ENCODE results near the gene OXT. TPM values are rescaled to one million over a fixed set of nuclear protein-coding genes. Genes with fewer than 3 reads are reported as not detected.

The OXT gene
- total and polyA plus RNA-seq, 12 donors = 0.35 to 1.3 (median 0.58) TPM; not detected in 8

DNA sequence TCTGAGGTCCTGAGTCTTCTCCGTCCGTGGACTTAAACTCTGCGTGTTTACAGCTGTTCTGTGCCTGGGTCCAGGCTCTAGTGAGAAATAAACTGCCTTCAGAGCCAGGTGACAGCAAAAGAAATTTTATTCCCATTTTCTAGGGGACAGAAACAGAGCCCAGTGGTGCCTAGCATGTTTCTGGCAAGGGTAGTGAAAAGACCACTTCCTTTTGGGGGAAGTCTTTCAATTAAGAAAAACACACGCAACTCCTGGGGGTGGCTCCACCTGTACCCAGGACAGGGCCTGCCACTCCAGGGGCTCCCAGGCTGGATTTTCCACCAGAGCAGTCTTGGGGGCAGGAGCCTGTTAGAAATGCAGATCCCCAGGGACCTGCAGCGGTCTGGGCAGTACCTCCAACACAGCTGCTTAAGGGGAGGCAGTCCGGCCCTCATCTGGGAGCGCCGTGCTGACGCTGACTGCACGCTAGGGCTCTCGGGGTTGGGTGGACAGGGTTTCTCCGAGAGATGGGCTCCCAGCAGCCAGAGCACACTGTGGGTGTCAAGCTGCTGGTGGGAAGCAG is 36.1 kb downstream of the OXT start:
- no peak overlapping the region for H3K27ac ChIP-seq
- TF ChIP-seq, protein P1, sequence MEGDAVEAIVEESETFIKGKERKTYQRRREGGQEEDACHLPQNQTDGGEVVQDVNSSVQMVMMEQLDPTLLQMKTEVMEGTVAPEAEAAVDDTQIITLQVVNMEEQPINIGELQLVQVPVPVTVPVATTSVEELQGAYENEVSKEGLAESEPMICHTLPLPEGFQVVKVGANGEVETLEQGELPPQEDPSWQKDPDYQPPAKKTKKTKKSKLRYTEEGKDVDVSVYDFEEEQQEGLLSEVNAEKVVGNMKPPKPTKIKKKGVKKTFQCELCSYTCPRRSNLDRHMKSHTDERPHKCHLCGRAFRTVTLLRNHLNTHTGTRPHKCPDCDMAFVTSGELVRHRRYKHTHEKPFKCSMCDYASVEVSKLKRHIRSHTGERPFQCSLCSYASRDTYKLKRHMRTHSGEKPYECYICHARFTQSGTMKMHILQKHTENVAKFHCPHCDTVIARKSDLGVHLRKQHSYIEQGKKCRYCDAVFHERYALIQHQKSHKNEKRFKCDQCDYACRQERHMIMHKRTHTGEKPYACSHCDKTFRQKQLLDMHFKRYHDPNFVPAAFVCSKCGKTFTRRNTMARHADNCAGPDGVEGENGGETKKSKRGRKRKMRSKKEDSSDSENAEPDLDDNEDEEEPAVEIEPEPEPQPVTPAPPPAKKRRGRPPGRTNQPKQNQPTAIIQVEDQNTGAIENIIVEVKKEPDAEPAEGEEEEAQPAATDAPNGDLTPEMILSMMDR (IDR thresholded peaks at IDR 0.05) = no peak
- peaks cover 0 to 12% (median 0%) of the 10 kb centered on the region in 9 donors for H3K4me1 ChIP-seq
- 91% methylated on average over 12 of the region's 12 CpGs for WGBS, 2 donors
- H3K36me3 ChIP-seq = peaks cover 0 to 49% (median 11%) of the 10 kb centered on the region in 9 donors
- no peak overlapping the region for H3K4me3 ChIP-seq
- DNase-seq (no peak), ATAC-seq (no peak)
- H3K9me3 ChIP-seq = no peaks in the 10 kb centered on the region
- H3K27me3 ChIP-seq = no peaks in the 10 kb centered on the region
- intact Hi-C loops (cut with DNase I) = loop anchor here in 2 of 10 donors (5.0 kb wide), 1 partner anchor 50 kb away; no protein-coding TSS in a partner anchor

DNA sequence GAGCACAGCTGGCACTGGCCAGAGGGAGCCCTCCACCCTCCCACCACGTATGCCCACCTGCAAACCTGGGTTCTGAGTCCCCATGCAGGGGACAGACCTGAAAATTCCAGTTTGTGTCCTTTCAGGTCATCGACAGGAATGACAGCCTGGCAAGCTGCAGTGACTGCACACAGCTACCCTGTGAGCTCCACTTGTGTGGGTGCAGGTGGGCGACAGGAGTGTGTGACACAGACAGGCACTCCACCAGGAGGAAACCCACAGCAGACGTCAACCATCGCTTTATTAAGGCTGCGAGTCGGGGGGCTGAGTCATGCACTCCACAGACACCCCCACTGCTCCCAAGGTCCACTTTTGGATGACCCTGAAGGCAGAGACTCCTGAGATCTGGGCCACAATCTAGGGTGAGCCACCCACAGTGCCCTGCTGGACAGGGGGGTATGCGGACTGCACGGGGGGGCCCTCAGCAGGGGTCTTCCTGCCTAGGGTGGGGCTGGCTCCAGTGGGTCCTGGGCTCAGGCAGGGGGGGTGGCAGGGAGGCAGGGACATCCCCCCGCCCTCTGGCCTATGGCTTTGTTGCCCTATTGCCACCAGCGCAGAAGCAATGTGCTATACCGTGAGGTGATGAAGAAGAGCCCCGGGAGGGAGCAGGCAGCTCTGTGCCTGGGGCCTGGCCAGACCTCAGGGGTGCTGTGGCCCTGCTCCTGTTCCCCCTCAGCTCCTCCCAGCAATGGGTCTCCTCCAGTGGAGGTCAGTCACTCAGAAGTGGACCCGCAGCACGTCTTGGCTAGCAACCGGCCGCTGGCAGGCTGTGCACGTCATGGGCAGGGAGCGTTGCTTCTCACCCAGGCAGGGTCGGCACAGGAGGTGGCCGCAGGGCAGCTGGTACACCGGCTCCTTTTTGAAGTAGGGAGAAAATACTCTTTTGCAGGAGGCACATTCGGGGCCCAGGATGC is 38.2 kb downstream of the OXT start:
- Histone ChIP-seq H3K27ac (no peak overlapping the region), H3K36me3 (peaks cover 0 to 68% (median 12%) of the 10 kb centered on the region in 9 donors), H3K9me3 (no peaks in the 10 kb centered on the region), H3K4me1 (peaks cover 0 to 16% (median 0%) of the 10 kb centered on the region in 9 donors), H3K27me3 (no peaks in the 10 kb centered on the region), H3K4me3 (no peak overlapping the region)
- intact Hi-C loops (cut with DNase I) = loop anchor here in 5 of 10 donors (2.0 to 10.0 kb wide), 4 partner anchors 52 to 205 kb away; no protein-coding TSS in a partner anchor
- ATAC-seq = peak in 1 of 8 donors; percentile 11
- TF ChIP-seq, protein P1 (IDR thresholded peaks at IDR 0.05) = no peak
- 91 to 93% methylated on average over 23 of the region's 23 CpGs for WGBS, 2 donors
- DNase-seq = no peak

DNA sequence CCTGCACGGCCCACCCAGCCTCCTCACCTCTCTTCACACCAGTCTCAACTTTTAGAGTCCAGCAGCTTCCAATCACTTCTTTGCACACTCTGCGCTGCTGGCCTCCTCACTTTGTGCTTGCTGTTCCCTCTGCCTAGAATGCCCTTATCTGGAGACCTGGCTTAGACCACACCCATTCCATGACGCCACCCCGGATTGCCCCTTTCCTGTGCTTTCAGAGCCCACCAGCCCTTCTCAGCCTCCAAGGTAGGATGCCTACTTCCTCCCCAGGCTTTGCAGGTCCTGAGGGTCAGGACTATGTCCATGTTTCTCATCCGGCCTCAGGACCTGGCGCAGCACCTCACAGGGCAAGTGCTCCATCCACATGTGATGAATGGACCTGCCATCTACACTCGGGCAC is 40.1 kb downstream of the OXT start:
- 91 to 93% methylated on average over 7 of the region's 7 CpGs for WGBS, 2 donors
- no peak overlapping the region for H3K4me3 ChIP-seq
- no peak for DNase-seq
- peaks cover 0 to 27% (median 5%) of the 10 kb centered on the region in 9 donors for H3K4me1 ChIP-seq
- H3K36me3 ChIP-seq = peaks cover 0 to 65% (median 12%) of the 10 kb centered on the region in 9 donors
- TF ChIP-seq, protein P1 (IDR thresholded peaks at IDR 0.05) = no peak
- ATAC-seq = no peak
- intact Hi-C loops (cut with DNase I) = loop anchor here in 3 of 10 donors (2.0 to 10.0 kb wide), 3 partner anchors 59 to 203 kb away; no protein-coding TSS in a partner anchor
- no peaks in the 10 kb centered on the region for H3K9me3 ChIP-seq
- no peaks in the 10 kb centered on the region for H3K27me3 ChIP-seq
- no peak overlapping the region for H3K27ac ChIP-seq

DNA sequence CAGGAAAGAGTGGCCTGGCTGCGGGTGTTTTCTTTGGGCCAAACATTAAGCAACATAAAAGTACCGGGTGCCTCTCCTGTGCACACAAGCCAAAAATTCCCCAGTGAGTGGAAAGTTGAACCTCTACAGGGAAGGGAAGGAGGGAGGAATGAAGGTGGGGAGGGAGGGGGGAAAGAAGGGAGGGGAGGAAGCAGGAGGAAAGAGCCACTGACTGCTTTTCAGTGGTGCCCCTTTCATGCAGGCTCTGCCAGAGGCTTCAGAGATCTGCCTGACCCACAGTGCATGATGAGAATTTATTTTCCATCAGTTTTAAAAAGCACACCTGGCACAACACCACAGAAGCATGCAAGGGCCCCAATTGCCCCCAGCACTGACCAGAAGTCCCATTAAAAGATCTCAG is 40.6 kb downstream of the OXT start:
- Histone ChIP-seq H3K4me1 (peaks cover 0 to 26% (median 5%) of the 10 kb centered on the region in 9 donors), H3K27me3 (no peaks in the 10 kb centered on the region), H3K9me3 (no peaks in the 10 kb centered on the region), H3K36me3 (peaks cover 0 to 62% (median 12%) of the 10 kb centered on the region in 9 donors), H3K27ac (no peak overlapping the region), H3K4me3 (no peak overlapping the region)
- TF ChIP-seq, protein P1 (IDR thresholded peaks at IDR 0.05) = no peak
- WGBS, 2 donors = 84 to 93% methylated on average over 2 of the region's 2 CpGs
- DNase-seq = no peak
- intact Hi-C loops (cut with DNase I) = loop anchor here in 3 of 10 donors (2.0 to 10.0 kb wide), 3 partner anchors 60 to 203 kb away; no protein-coding TSS in a partner anchor
- no peak for ATAC-seq

All from heart right ventricle (tissue), 16 donors.